ENCODE data around the gene INVS.
"Not testable (repeated sequence)": the region's sequence is repeated elsewhere in the genome, so short reads cannot be mapped to it uniquely, and the experiment has no call there.

The INVS gene

DNA sequence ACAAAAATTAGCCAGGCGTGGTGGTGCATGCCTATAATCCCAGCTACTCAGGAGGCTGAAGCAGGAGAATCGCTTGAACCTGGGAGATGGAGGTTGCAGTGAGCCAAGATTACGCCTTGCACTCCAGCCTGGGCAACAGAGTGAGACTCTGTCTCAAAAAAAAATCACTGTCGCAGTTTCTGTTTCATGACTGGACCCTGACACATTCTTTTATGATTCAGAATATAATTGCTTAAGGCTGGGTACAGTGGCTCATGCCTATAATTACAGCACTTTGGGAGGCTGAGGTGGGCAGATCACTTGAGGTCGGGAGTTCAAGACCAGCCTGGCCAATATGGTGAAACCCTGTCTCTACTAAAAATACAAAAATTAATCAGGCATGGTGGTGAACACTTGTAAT, 239.7 kb downstream of the INVS start:
- not testable (repeated sequence) for DNase-seq (ENCODE audit: low spot score)

DNA sequence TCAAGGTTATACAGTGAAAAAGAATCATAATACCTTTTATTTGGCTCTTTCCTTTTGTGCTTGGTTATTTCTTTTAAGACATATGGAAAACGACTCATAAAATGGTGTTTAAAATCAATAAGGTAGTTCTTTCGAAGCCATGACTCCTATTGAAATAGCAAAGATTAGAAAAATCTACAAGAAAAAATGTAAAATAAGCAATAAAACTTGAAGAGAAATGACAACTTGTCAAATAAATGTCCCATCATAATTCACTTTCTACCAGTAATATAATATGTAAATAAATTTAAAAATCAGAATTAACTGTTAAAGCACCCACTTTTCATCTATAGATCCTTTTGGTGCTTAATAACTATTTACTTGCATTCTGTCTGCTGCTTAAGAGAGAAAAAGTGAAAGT, 241.2 kb downstream of the INVS start:
- no peak for DNase-seq (ENCODE audit: low spot score)

DNA sequence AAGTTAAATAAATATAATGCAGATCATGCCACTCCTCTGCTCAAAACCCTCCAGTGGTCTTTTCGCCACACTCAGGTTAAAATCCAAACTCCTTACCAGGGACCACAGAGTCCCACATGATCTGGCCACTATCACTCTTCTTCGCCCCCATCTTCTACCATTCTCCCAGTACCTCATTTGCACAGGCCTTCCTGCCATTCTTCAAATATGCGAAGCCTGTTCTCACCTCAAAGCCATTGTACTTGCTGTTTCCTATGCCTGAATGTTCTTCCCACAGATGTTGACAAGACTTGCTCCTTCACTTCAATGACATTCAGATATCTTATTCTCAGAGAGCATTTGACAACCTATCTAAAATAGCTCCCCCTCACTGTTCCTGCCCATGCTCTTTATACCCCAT, 242.8 kb downstream of the INVS start:
- DNase-seq (ENCODE audit: low spot score): no peak

DNA sequence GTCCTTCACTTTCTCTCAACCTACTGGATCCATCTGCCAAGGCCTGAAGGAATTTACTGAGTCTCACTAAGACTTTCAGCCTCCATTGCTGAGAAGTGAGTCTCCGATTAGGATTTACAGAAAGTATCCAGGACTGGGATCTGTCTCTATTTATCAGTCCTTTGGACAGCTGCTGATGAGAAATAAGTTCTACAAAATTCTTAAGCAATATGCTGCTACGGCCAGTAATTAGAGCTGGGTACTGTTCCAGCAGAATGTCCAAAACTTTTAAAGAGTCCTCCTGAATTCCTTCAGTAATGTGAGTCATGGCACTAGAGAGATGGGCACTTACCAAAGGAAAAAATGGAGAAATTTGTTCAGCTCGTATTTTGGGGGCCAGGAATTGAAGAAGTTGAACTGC, 247.8 kb downstream of the INVS start:
- no peak for DNase-seq (ENCODE audit: low spot score)

DNA sequence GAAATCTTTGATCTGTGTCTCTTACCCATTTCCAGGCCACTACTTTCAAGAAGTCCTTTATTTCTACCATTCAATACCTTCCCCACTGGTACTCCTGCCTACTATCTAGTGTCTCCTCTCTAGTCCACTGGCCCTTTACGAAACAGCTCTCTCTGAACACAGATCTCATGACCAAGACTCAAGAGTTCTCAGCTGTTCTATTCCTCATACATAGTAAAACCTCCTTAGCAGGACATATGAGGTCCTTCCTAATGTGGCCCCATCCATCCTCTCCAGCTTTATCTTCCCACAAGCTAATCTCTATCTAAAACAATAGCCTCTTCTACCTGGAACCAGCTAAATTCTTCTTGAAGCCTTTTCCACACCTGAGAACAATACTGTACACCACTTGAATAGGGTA, 251.1 kb downstream of the INVS start:
- no peak for DNase-seq (ENCODE audit: low spot score)
